HepG2 (cell line): Measurements from ENCODE around the gene CALD1.

ENCODE experiments used
- GABPA ChIP-seq, 2 experiments: IDR thresholded peaks; 2 replicates each; pipeline ENCODE4 v1.6.1; 2011 to 2016; ENCODE audit warnings: low read depth in 2 of 2, low read length in 1 of 2, missing biosample characterization in 1 of 2, missing genetic modification characterization in 1 of 2
- NFE2L1 ChIP-seq: sonication (generic); formaldehyde crosslinking; IDR thresholded peaks from 2 replicates; pipeline ENCODE4 v1.4.0; 2020; ENCODE audit warnings: missing genetic modification reagents, mild to moderate bottlenecking, borderline replicate concordance
- NR1H2 ChIP-seq: sonication (generic); formaldehyde crosslinking; IDR thresholded peaks from 2 replicates; pipeline ENCODE4 v1.8.1; 2022; ENCODE audit warnings: low read depth, missing genetic modification reagents, borderline replicate concordance
- RXRA ChIP-seq: sonication (generic); formaldehyde crosslinking; IDR thresholded peaks from 2 replicates; pipeline ENCODE4 v1.5.1; 2020; ENCODE audit warnings: missing genetic modification reagents
- SP2 ChIP-seq: sonication (generic); formaldehyde crosslinking; IDR thresholded peaks from 2 replicates; pipeline ENCODE4 v1.5.1; 2020; ENCODE audit warnings: mild to moderate bottlenecking, missing genetic modification reagents
- ZNF24 ChIP-seq: fragments of 450-650 bp; IDR thresholded peaks from 2 replicates; pipeline ENCODE4 v1.6.1; 2017; ENCODE audit warnings: antibody characterized with exemption, mild to moderate bottlenecking
- TF ChIP-seq, protein P1 (sequence below): sonication (generic); formaldehyde crosslinking; IDR thresholded peaks from 2 replicates; pipeline ENCODE4 v1.4.0; 2020; ENCODE audit warnings: missing genetic modification reagents

DNA sequence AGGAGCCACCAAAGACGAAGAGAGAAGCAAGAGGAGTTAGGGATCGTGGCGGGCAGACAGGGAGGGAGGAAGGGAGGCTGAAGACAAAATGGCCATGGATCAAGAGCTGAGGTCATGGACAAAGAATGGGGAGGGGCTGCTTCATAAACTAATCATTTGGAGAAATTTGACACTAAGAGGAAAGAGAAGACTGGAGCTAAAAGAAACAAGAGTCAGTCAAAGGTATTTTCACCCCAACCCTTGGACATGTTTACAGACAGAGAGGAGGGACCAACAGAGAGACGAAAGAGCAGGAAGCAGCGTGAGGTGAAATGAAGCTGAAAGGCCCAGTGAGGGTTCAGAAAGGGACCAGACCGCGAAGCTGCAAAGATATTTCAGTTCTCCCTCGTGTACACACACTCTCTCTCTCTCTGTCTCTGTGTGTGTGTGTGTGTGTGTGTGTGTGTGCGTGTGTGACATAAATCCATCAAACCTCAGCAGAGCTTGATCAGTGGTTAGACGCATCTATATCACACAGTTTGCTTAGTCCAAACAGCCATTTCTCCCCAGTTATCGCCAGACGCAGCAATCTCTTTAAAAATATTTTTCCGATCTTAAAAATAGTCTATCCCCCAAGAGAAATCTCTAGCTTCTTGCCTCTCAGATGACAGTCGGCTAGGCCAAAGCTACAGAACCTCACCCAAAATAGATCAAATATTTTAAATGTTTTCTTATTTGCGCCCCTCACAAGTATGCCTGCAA, 12.5 kb upstream of the CALD1 start:
- TF ChIP-seq NR1H2 (no peak), GABPA (IDR thresholded peaks at IDR 0.05; ENCODE audit: low read depth, low read length) (no peak), GABPA (CRISPR knock-in tag; IDR thresholded peaks at IDR 0.05; ENCODE audit: low read depth) (no peak), SP2 (CRISPR knock-in tag) (no peak), NFE2L1 (CRISPR knock-in tag) (no peak), RXRA (CRISPR knock-in tag) (no peak), ZNF24 (no peak)
- TF ChIP-seq, protein P1, sequence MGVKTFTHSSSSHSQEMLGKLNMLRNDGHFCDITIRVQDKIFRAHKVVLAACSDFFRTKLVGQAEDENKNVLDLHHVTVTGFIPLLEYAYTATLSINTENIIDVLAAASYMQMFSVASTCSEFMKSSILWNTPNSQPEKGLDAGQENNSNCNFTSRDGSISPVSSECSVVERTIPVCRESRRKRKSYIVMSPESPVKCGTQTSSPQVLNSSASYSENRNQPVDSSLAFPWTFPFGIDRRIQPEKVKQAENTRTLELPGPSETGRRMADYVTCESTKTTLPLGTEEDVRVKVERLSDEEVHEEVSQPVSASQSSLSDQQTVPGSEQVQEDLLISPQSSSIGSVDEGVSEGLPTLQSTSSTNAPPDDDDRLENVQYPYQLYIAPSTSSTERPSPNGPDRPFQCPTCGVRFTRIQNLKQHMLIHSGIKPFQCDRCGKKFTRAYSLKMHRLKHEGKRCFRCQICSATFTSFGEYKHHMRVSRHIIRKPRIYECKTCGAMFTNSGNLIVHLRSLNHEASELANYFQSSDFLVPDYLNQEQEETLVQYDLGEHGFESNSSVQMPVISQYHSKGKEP (CRISPR knock-in tag), result no peak
